A673 (cell line): ENCODE data around the gene HSPA6. TPM values are rescaled to one million over a fixed set of nuclear protein-coding genes. Genes with fewer than 3 reads are reported as not detected.
A peak's percentile ranks its signal among the peaks of the same experiment; 100 is the strongest.

Source experiments
- BruUV-seq: library from RNA; stranded (reverse); fragments of 400-500 nt; replicated peaks from 2 replicates; lab custom pipeline; 2021; lab: Mats Ljungman, UMichigan
- CTCF ChIA-PET: fragments of 300-600 bp; sonication (Branson Sonifier 250); formaldehyde crosslinking; loops from one replicate; lab custom pipeline; 2022; ENCODE audit warnings: antibody characterized with exemption; lab: Charles Lee
- POLR2A ChIA-PET: fragments of 300-600 bp; sonication (Branson Sonifier 250); formaldehyde crosslinking; loops from one replicate; lab custom pipeline; 2022; ENCODE audit warnings: antibody characterized with exemption; ENCODE audit not compliant: low non-redundant PET; lab: Charles Lee
- DNase-seq: peaks from one replicate; pipeline ENCODE4 v3.0.0-alpha.2; 2015; ENCODE audit warnings: low spot score
- H3K27ac ChIP-seq: fragments of 200-600 bp; sonication (generic); 2 replicates; pipeline ENCODE4 v1.5.1; 2016; ENCODE audit warnings: mixed run types, low read depth, mild to moderate bottlenecking, mixed read lengths, antibody characterized with exemption, low read length; ENCODE audit not compliant: poor library complexity, severe bottlenecking
- H3K27me3 ChIP-seq: fragments of 200-600 bp; sonication (generic); replicated peaks from 2 replicates; pipeline ENCODE4 v1.6.1; 2017; ENCODE audit warnings: mixed run types, low read depth, mild to moderate bottlenecking, mixed read lengths, antibody characterized with exemption, low read length; ENCODE audit not compliant: insufficient read depth, poor library complexity
- H3K36me3 ChIP-seq: fragments of 200-600 bp; sonication (generic); 2 replicates; pipeline ENCODE4 v1.6.1; 2016; ENCODE audit warnings: mixed run types, mild to moderate bottlenecking, mixed read lengths, antibody characterized with exemption, low read length; ENCODE audit not compliant: insufficient read depth, poor library complexity, severe bottlenecking
- H3K4me1 ChIP-seq: fragments of 200-600 bp; sonication (generic); 2 replicates; pipeline ENCODE4 v1.6.1; 2017; ENCODE audit warnings: mixed run types, mild to moderate bottlenecking, mixed read lengths, antibody characterized with exemption, low read length; ENCODE audit not compliant: insufficient read depth, poor library complexity, severe bottlenecking
- H3K4me3 ChIP-seq: fragments of 200-600 bp; sonication (generic); 2 replicates; pipeline ENCODE4 v1.5.1; 2016; ENCODE audit warnings: low read depth, mixed run types, mild to moderate bottlenecking, mixed read lengths, low read length; ENCODE audit not compliant: poor library complexity, severe bottlenecking
- H3K9me3 ChIP-seq: fragments of 200-600 bp; sonication (generic); 2 replicates; pipeline ENCODE4 v1.6.1; 2016; ENCODE audit warnings: mixed run types, low read depth, mild to moderate bottlenecking, mixed read lengths, antibody characterized with exemption, low read length; ENCODE audit not compliant: poor library complexity, severe bottlenecking
- EZH2 ChIP-seq: fragments of 200-600 bp; sonication (generic); IDR thresholded peaks from 2 replicates; pipeline ENCODE4 v1.6.1; 2017; ENCODE audit warnings: borderline replicate concordance, low read depth, mild to moderate bottlenecking, mixed read lengths, antibody characterized with exemption, low read length; ENCODE audit not compliant: poor library complexity, severe bottlenecking
- intact Hi-C: fragments of 100-400 bp; cut with micrococcal nuclease; formaldehyde crosslinking; loops from one replicate; pipeline ENCODE4 v1.10.0; 2022; ENCODE audit not compliant: unreplicated experiment
- total RNA-seq: library from RNA; stranded (reverse); gene quantifications from 2 replicates; pipeline ENCODE4 v1.2.3, GENCODE V29; 2021
- TF ChIP-seq, protein P1 (sequence below): fragments of 300-800, 200-600 bp; sonication (generic); conservative IDR thresholded peaks from 2 replicates; pipeline ENCODE4 v1.5.1; 2017; ENCODE audit warnings: low read depth, mild to moderate bottlenecking, antibody characterized with exemption, low read length, moderate library complexity, mixed read lengths

The HSPA6 gene
- total RNA-seq, 1 experiment from 2014 or later = 0.28 TPM

DNA sequence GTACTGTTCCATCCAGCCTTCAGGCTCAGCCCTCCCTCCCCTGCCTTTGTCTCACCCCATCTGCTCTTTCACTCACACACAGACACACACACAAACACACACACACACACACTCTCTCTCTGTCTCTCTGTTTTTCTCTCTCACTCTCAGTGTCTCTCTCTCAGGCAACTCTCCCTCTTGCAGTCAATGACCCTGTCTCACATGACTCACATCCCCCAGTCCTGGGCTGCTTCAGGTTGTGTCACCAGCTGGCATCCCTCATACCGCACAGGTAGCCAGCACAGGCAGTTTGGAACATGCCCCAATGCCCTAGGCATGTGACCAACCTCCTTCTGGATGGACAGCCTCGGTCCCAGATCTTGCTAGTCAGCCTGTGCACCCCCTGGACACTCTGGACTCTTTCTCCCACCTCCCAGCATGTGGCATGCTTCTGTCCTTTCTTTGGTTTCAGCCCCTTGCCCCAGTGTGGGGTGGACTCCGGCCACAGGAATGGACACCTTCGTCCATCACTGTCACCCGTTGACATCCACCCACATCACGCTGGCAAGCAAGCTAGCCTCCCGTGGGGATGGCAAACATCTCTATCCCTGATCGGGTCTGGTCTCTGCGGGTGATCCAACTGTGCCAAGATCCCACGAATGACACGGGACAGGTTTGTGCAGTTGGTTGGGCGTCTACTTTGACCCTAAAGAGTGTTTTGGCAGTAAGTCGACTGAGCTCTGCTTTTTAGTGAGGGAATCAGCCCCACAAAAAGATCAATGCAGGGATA is 42.5 kb upstream of the HSPA6 start:
- Histone ChIP-seq H3K27me3 (peaks cover 9% of the 10 kb centered on the region), H3K4me1 (no peaks in the 10 kb centered on the region), H3K4me3 (no peak overlapping the region), H3K36me3 (no peaks in the 10 kb centered on the region), H3K9me3 (no peaks in the 10 kb centered on the region), H3K27ac (no peak overlapping the region)
- BruUV-seq = no TSS peak
- no peak for DNase-seq
- POLR2A ChIA-PET = no interaction called here
- CTCF ChIA-PET = no interaction called here
- intact Hi-C loops = no loop called here
- no peak for TF ChIP-seq EZH2
- TF ChIP-seq, protein P1, sequence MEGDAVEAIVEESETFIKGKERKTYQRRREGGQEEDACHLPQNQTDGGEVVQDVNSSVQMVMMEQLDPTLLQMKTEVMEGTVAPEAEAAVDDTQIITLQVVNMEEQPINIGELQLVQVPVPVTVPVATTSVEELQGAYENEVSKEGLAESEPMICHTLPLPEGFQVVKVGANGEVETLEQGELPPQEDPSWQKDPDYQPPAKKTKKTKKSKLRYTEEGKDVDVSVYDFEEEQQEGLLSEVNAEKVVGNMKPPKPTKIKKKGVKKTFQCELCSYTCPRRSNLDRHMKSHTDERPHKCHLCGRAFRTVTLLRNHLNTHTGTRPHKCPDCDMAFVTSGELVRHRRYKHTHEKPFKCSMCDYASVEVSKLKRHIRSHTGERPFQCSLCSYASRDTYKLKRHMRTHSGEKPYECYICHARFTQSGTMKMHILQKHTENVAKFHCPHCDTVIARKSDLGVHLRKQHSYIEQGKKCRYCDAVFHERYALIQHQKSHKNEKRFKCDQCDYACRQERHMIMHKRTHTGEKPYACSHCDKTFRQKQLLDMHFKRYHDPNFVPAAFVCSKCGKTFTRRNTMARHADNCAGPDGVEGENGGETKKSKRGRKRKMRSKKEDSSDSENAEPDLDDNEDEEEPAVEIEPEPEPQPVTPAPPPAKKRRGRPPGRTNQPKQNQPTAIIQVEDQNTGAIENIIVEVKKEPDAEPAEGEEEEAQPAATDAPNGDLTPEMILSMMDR = no peak

- POLR2A ChIA-PET = no interaction called here
Measured at GRCh38 chr1:161482610-161483009, 41.7 kb upstream of the HSPA6 start.

GRCh38 chr1:161483361-161483760 is 41.0 kb upstream of the HSPA6 start:
- BruUV-seq = no TSS peak
- POLR2A ChIA-PET = no interaction called here

More at GRCh38 chr1:161482610-161483009, 41.7 kb upstream of the HSPA6 start:
- CTCF ChIA-PET = no interaction called here
- Histone ChIP-seq H3K27me3 (peaks cover 9% of the 10 kb centered on the region), H3K4me3 (no peak overlapping the region), H3K27ac (no peak overlapping the region), H3K36me3 (no peaks in the 10 kb centered on the region), H3K4me1 (no peaks in the 10 kb centered on the region), H3K9me3 (no peaks in the 10 kb centered on the region)
- DNase-seq = no peak
- TF ChIP-seq, protein P1 = no peak
- no peak for TF ChIP-seq EZH2
- intact Hi-C loops = no loop called here
- BruUV-seq = no TSS peak

More at GRCh38 chr1:161483361-161483760, 41.0 kb upstream of the HSPA6 start:
- Histone ChIP-seq H3K36me3 (no peaks in the 10 kb centered on the region), H3K27ac (no peak overlapping the region), H3K27me3 (peaks cover 9% of the 10 kb centered on the region), H3K4me3 (no peak overlapping the region), H3K4me1 (no peaks in the 10 kb centered on the region), H3K9me3 (no peaks in the 10 kb centered on the region)
- no peak for TF ChIP-seq EZH2
- TF ChIP-seq, protein P1 = 0 out of 2 replicates have a peak, but pooled peaks have one; percentile 12
- intact Hi-C loops = no loop called here
- DNase-seq = no peak
- CTCF ChIA-PET = no interaction called here
